ENCODE results near the gene CIDEA. TPM values are rescaled to one million over a fixed set of nuclear protein-coding genes. Genes with fewer than 3 reads are reported as not detected.
"Not testable (repeated sequence)": the region's sequence is repeated elsewhere in the genome, so short reads cannot be mapped to it uniquely, and the experiment has no call there.

Gene CIDEA
- total RNA-seq (2014; rRNA removed; shearing (Covaris generic)), result not detected in 2 replicates

GRCh38 chr18:12254136-12254819 is at the start of gene CIDEA:
TSS of gene CIDEA (plus strand) at chr18:12254361. CDS start at chr18:12254384, 23 bp downstream.
- no peak for DNase-seq (ENCODE audit: low read depth)

GRCh38 chr18:12208296-12209153 is 45.6 kb upstream of the CIDEA start:
- not testable (repeated sequence) for DNase-seq (ENCODE audit: low read depth)

- DNase-seq (ENCODE audit: low read depth), result not testable (repeated sequence)
Observed at GRCh38 chr18:12212308-12212707, 41.9 kb upstream of the CIDEA start.

GRCh38 chr18:12214296-12215005 is 39.7 kb upstream of the CIDEA start:
- DNase-seq (ENCODE audit: low read depth), result not testable (repeated sequence)

- DNase-seq (ENCODE audit: low read depth), result not testable (repeated sequence)
Observed at GRCh38 chr18:12216471-12216870, 37.7 kb upstream of the CIDEA start.

GRCh38 chr18:12218603-12219002 is 35.6 kb upstream of the CIDEA start:
- DNase-seq (ENCODE audit: low read depth), result not testable (repeated sequence)

- DNase-seq (ENCODE audit: low read depth), result not testable (repeated sequence)
Observed at GRCh38 chr18:12222041-12222440, 32.1 kb upstream of the CIDEA start.

- not testable (repeated sequence) for DNase-seq (ENCODE audit: low read depth)
Observed at GRCh38 chr18:12223326-12223725, 30.8 kb upstream of the CIDEA start.

GRCh38 chr18:12226807-12227206 is 27.4 kb upstream of the CIDEA start:
- DNase-seq (ENCODE audit: low read depth), result not testable (repeated sequence)

GRCh38 chr18:12227399-12228186 is 26.6 kb upstream of the CIDEA start:
- not testable (repeated sequence) for DNase-seq (ENCODE audit: low read depth)

- DNase-seq (ENCODE audit: low read depth), result not testable (repeated sequence)
Observed at GRCh38 chr18:12228308-12228707, 25.9 kb upstream of the CIDEA start.

- DNase-seq (ENCODE audit: low read depth), result not testable (repeated sequence)
Observed at GRCh38 chr18:12230561-12230960, 23.6 kb upstream of the CIDEA start.

GRCh38 chr18:12231040-12231882 is 22.9 kb upstream of the CIDEA start:
- no peak for DNase-seq (ENCODE audit: low read depth)

- DNase-seq (ENCODE audit: low read depth), result no peak
Observed at GRCh38 chr18:12231986-12232385, 22.2 kb upstream of the CIDEA start.

- peak; percentile 6 for DNase-seq (ENCODE audit: low read depth)
Observed at GRCh38 chr18:12233378-12233777, 20.8 kb upstream of the CIDEA start.

- no peak for DNase-seq (ENCODE audit: low read depth)
Observed at GRCh38 chr18:12234451-12235190, 19.5 kb upstream of the CIDEA start.

- DNase-seq (ENCODE audit: low read depth), result no peak
Observed at GRCh38 chr18:12236141-12236540, 18.0 kb upstream of the CIDEA start.

- peak; percentile 49 for DNase-seq (ENCODE audit: low read depth)
Observed at GRCh38 chr18:12236934-12237832, 17.0 kb upstream of the CIDEA start.

GRCh38 chr18:12238826-12239225 is 15.3 kb upstream of the CIDEA start:
- no peak for DNase-seq (ENCODE audit: low read depth)
